GM19438 (cell line): ENCODE results near the gene API5.

Experiments
- ATAC-seq: cut with Tn5 transposase; IDR thresholded peaks from one replicate; pipeline ENCODE4 v1.9.1; 2021; ENCODE audit warnings: low read depth; ENCODE audit not compliant: unreplicated experiment

The API5 gene

DNA sequence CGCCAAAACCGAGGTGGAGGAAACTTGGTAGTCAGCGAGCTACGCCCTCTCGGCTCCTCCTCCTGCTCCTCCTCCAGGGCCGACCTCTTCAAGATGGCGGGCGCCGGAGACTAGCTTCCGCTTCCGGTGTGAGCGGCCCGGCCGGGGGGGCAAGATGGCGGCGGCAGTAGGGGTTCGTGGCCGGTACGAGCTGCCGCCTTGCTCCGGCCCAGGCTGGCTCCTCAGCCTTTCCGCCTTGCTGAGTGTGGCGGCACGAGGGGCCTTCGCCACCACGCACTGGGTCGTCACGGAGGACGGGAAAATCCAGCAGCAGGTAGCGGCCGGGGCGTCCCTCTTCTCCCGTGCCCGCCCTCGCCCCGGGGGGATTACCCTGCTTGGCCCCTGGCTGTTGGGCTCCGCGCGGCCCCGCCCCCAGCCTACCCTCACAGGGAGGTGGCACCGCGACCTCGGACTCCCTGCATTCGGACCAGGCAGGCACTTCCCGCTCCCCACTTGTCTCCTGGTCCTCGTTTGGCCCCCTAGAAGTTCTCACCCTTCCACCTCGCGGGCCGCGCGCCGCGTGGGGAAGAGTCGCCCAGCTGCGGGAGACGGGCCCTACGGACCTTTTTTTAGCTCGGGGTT lies 47.1 kb downstream of the API5 start, which contains the start of gene TTC17:
TTC17 (plus strand) TSS at position 120 of the 621 bp plus-strand sequence; CDS start at position 155, 35 bp downstream.
- peak; percentile 93 for ATAC-seq

DNA sequence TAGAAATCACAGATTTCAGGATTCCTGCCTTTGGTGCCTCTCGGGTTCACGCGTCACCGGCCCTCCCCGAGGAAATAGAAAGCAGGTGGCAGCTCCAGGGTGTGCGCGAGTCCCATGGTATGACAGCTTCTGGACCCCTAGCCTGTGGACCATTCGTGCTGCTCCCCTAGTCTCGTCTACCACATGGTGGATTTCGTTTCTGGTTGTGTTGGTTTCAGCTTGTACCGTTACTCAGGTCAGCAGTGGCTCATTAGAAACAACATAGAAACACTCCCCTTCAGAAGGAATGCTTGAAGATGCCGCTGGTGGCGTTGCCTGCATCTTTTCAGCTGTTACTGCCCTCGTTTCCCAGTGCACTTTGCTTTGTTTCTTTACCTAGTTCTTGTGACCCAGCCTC lies 47.6 kb downstream of the API5 start:
- peak; percentile 56 for ATAC-seq

DNA sequence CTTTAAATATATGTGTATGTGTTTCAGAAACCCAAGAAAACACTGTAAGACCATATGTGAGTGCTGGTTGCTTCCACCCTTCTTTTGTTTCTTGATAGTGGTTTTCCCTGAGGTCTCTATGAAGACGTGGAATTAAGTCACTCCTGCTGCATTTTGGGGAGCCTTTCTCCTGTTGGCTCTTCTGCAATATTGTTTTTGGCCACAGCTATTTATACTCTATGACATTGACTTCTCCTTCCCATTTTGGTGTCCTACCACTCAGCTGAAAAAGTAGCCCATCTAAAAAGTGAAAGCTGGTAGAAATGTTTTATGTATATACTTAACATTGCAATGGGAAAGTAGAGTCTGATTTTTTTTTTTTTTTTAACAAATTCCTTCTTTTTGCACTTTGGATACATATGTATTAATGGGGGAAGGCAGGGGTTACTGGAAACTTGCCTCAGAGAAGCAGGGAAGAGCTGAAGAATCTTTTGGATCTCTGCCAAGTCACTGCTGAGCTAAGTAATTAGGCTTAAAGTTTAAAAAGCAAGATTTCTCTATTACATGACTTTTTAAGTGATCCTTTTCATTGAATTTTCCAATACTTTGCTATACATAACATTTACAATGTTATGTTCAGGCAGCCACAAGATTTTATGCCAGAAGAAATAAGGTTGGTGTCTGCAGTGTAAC lies 48.7 kb downstream of the API5 start:
- no peak for ATAC-seq

DNA sequence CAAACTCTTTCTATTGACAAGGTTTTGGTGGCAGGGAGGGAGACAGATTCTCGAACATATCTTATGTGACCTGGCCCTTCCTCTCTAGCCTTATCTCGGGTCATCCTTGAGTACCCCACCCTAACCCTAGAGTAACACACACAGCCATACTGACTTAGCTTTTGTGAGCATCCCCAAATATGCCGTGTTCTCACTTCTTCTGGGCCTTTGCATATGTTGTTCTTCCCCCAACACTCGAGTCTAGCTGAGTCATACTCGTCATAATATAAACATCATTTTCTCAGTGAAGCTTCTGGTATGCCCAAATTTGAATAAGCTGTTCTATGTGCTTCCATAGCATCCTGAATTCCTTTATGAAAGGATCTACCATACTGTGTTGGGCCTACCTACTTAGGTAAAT lies 54.9 kb downstream of the API5 start:
- ATAC-seq, result no peak

DNA sequence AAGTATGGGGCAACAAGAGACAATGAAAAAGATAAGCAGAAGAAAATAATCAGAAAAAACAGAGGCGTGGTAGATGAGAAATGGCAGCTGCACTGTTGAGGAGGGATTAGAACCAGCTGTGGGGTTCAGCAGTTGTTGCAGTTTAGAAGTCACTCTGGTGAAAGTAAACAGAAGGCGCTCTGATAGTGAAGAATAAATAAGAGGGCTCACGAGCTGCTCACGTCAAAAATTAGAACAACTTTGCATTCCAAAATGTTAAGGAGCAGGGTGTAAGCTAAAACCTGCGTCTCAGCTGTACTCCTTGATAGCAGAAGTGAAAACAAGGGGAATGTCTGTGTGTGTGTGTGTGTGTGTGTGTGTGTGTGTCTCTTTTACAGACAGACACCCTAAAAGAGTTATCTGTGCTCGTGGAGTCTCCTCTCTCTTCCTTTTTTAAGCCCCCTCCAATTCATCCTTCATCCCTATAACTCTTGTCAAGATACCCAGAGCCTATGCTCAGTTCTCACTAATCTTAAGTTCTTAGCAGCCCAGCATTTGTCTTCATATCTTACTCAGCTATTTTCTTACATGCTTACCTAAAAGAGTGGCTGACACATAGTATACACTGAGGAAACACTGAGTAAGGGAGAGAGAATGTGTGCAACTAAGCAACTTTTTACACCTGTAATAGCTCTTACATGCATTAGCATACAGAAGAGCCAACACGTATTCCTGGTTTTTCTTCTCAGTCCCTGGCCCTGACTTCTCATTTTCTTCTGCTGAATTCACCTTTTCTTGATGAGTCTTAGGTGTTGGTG lies 55.8 kb downstream of the API5 start:
- ATAC-seq, result no peak

DNA sequence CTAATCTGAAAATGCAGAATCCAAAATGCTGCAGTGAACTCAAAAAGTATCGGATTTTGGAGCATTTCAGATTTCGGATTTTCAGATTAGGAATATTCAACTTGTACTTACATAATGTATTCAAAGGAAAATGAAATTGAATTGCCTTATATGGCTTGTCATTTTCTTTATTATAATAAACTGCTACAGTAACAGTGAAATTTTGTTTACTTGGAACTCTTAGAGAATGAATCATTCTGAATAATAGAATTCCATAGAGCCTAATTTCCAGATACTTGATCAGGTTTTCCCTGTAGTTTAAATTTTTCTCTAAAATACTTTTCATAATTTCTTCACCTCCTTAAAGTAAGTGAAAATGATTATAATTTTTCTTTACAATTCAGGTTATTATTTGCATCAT lies 64.3 kb downstream of the API5 start:
- ATAC-seq, result no peak

DNA sequence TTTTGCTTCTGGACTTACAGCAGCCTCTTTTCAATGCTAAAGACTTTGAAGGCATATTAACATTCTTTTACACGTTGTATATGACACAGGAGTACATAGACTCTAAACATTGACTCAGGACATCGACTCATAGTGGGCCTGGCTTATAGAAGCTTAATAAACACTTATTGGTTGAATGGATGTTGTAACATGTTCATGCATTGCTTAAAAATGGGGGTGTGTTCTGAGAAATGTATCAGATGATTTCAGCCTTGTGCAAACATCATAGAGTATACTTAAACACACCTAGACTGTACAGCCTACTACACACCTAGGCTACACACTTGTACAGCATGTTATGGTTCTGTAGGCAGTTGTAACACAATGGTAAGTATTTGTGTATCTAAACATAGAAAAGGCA lies 64.8 kb downstream of the API5 start:
- ATAC-seq, result no peak

DNA sequence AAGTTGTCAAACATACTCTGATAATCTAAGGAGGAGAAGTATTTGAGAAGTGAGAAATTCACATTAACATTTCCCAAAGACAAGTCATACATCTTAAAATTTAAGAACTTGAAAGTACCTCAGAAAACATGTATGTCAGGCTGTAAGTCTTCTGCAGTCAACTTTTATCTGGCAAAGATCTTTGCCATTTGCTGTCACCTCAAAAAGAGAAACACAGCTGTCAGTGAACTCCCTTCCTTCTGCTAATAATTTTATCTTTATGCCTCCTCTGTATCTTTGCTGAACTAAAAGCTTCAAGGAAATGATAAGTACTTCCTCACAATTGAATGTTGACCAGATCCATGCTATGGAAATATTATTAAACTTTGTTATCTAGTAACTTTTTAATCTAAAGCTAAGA lies 65.6 kb downstream of the API5 start:
- ATAC-seq, result no peak

DNA sequence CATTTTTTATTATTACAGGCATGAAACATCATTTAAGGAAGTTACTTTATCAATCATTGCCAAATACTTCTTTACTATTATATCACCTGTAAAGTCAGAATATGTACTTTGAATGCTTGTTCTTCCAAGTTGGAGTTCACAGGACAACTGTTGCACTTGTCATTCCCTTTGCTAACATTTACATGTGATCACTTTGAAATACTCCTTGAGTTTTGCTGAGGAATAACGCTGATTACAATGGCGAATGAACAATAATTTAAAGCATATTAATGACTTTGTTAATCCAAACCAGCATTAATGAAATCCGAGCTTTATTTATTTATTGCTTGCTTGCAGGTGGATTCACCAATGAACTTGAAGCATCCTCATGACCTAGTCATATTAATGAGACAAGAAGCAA lies 67.1 kb downstream of the API5 start:
- no peak for ATAC-seq

DNA sequence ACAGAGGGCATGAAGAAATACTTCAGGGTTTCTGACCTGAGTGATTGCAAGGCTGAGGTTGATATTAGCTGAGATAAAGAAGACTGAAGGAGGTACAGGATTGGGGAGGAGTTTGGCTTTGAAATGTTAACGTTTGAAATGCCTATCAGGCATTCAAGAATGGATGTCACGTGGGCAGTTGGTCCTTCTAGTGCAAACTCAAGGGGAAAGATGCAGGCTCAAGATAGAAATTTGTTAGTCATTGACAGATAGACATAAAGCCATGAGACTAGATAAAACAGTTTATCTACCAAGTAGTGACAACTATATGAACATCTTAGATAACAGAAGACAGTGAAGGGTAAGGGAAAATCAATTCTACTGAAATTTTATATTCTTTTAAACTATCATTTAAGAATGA lies 70.0 kb downstream of the API5 start:
- no peak for ATAC-seq

DNA sequence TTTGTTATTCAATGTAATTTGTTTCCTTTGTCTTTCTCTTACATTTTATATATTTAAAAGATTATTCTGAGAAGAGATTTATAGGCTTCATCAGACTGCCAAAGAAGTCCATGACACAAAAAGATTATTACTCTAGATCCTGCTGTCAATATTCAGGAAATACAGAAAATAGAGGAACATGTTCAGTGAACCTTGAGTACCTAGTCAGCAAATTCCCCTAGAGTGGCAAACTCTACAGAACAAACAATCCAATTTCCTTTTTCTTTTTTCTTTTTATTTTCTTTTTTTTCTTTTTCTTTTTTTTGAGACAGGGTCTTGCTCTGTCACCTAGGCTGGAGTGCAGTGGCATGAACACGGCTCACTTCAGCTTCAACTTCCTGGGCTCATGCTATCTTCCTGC lies 70.8 kb downstream of the API5 start:
- no peak for ATAC-seq

DNA sequence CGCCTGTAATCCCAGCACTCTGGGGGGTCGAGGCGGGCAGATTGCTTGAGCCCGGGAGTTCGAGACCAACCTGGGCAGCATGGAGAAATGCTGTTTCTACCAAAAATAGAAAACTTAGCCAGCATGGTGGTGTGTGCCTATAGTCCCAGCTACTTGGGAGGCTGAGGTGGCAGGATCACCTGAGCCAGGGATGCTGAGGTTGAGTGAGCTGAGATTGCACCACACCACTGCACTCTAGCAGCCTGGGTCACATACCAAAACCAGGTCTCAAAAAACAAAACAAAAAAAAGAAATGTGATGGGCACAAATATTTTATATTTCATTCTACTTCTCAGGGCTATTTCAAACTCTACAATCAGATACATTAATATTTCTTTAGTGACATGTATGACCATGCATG lies 72.6 kb downstream of the API5 start:
- ATAC-seq, result no peak

DNA sequence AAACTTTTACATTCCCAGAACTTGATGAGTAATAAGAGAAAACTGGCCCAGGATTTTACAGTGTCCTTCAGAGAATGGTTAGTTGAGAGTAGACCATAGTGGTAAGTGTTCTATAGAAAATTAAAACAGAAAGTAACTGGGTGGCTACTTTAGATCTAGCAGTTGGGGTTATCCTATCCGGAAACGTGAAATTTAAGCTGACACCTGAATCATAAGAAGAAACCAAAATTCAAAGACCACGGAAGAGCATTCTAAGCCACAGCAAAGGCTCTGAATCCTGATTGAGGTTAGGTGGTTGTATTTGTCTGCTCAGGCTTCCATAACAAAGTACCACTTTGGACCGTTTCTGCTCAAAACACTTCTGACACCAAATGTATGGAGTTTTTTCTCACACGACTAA lies 80.9 kb downstream of the API5 start:
- ATAC-seq, result no peak

DNA sequence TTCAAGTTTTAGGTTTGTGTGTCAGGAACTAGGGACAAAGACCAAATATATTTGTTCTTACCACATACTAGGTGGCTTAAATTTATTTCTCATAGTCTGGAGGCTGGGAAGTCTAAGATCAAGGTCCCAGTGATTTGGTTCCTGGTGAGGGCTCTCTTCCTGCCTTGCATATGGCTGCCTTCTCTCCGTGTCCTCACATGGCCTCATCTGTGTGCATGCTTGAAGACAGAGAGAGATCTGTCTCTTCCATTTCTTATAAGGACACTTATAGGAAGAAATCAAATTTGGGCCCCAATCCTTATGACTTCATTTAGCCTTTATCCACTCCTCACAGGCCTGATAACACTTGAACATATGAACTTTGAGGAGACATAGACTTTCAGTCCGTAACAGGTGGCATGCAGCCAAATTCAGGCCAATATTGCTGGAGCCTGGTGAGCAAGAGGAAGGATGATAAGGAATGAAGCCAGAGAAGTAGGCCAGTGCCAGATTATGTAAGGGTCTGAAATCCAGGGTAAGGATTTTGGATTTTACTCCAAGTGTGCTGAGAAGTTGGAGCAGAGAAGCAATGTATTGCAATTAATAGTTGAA lies 82.1 kb downstream of the API5 start:
- ATAC-seq, result no peak
